GM19372 (cell line): ENCODE measurements around the gene GMPPA.

Experiments
- ATAC-seq: cut with Tn5 transposase; IDR thresholded peaks from one replicate; pipeline ENCODE4 v1.9.1; 2021; ENCODE audit warnings: mild to moderate bottlenecking, low read depth, moderate library complexity; ENCODE audit not compliant: unreplicated experiment

The GMPPA gene

DNA sequence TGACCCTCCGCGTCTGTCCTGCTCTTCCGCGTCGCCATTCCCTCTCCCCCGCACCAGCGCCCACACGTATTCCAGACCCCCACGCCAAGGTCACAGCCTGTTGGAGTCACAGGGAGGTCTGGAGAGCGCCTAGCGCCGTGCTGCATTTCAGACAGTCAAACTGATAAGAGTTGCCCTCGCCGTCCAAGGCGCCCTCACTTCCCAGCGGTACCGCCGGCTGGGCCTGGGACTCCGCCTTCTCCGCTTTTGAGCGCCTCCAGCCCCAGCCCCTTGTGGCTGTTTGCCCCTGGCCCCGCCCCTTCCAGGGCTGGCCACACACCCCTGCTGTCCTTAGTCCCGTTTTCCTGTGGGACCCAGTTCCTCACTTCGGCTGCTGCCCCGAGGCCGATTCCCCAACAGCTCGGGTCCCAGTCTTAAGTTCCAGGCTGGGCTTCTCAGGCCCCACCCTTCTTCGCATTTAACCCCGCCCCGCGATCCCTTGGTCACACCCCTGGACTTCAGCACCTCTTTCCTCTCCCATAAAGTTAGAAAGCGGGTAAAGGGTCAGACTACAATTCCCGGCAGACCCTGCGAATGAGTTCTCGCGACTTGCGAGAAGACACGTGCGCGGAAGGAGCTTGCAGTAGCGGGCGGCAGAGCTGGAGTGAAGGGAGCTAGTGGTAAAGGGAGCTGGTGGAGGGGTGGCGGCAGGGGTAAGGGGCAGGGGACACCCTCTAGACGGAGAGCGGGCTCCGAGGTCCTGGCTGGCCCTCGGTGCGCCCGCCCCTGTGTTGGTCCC lies at the start of gene GMPPA:
GMPPA (plus strand) TSS at position 612 of the 778 bp plus-strand sequence. CDS start 1,085 bp downstream, outside the sequence.
- peak; percentile 89 for ATAC-seq

DNA sequence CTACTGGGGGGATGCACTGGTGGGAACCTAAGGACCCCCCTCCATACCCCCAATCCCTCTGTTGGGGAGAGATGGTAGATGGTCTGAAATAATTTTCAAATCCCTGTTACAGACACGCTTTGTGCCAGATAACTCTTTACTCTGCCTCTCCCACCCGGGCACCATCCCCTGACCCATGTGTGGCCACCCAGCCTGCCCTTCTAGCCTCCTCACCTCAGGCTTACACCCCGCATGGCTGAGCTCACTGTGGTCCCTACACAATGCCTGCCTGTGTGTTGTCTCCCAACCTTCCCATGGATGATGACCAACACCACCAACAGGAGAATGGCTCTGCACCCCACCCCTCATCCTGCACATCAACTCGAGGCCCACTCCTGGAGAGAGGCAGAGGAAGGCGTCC lies 49.1 kb upstream of the GMPPA start:
- no peak for ATAC-seq

DNA sequence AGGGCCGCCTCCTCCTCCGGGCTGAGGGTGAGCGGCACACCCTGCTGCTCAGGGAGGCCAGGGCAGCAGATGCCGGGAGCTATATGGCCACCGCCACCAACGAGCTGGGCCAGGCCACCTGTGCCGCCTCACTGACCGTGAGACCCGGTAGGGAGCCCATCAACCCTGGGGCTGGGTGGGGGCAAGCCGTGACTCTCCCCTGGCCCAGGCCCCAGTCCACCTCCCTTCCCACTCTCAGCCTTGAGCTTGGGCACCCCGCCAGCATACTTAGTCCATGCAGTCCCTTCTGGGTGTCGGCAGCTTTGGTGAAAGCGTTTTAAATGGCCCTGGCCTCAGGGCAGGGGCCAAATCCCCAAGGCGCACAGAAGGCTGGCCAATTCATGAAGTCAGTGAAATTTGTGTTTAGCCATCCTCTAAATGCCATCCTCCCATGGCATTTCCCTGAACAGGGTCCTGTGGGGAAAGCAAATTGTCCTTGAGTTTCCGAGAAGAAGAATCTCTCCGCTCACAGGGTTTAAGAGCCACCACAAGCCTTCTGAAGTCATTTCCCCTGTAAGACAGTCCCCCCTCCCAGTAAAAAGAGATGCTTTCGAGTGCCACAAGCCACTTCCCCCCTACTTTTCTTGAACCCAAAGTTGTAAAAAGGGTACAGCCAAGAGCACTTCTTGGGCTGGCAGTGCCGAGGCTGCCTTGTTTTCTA lies 46.9 kb upstream of the GMPPA start:
- no peak for ATAC-seq

DNA sequence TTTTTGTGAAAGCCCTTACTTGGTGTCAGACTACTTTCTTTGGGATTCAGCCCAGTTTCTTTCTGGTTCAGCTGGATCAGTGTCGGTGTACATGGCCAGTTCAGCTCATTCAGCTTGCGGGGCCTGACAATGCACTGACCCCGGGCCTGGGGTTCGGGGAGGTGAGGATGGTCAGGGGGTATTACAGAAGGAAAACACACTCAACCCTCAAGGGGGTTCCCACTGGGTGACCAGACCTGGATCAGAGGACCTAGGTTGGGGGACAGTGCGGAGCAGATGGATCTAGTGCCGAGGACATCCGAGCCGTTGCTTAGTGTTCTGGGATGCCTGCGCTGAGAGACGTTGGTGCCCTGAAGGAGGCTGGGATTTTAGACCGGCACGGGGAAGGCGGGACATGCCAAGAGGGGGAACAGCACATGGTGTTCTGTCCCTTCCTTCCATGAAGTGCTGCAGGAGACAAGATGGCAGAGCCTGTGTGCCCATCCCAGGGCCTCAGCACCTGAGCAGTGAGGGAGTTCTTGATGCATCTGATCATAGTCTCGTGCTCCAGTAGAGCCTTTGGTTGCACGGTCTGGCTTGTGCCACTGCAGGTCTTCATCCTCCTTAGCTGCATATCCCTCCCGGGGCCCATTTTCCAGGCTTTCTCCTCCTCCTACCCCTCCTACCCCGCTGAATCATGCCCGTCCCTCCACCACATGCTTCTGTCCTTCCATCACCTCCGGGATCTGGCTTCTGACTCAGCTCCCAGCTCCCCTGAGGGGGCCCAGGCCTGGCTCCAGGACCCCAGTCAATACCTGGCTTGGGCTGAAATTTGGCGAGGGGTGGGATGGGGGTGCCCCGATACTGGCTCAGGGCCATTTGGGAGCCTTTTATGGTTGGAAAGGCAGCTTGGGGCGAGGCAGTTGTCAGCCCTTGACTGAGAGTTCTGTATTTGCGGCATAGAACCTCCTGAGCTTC lies 46.1 kb upstream of the GMPPA start:
- ATAC-seq = no peak

DNA sequence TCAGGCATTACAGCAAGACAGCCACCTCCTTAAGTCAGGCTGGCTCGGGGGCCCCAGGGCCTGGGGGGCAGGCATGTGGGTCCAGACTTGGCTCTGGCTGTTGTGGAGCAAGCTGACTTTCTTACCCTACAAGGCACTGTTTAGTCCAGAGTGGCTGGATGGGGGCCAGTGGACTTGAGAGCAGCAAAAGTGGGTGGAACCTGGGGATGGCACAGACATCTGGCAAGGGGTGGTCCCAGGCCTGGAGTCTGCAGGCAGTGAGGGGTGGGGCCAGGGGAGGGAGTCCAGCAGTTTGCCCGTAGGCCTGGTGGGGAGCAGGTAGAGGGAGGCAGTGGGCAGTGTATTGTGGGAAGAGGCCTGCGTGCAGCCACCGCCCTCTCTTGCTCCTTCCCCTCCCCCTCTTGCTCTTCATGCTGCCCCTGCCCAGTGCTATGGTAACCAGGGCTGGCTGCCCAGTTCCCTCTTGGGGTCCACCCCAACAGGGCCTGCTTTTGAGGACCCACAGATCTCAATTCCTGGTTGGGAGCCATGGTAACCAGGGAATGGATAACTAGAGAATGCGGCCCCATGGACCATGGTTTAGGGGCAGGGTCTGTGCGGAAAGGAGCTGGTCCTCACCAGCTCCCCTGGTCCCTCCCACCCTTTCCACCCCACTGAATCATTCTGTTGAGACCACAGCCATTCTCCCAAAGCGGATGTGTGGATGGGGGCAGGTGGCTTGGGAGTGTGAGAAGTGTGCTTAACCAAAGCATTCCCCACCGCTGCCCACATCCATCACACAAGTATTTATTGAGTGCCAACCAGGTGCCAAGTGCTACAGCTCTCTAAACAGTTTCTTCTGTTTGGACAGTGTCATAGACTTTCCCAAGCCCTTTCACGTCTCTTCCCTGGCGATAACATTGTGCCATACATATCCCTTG lies 44.8 kb upstream of the GMPPA start:
- ATAC-seq = no peak

DNA sequence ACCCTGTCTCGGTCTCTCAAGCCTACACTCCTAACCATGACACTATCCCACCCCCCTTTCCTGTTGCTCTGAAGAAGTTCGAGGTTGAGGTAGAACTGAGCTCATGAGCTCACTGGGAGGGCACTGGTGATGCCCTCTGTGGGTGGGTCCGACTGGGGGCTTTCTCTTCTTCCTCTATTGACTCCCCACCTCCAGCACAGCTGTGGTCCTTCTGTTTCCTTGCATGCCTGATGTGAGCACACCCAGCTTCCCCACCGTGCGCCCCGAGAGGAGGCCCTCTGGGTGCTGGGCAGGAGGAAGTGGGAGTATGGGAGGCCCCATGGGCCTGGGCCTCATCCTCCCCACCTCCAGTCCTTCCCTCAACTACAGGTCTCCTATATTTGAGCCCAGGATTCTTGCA lies 43.1 kb upstream of the GMPPA start:
- no peak for ATAC-seq

DNA sequence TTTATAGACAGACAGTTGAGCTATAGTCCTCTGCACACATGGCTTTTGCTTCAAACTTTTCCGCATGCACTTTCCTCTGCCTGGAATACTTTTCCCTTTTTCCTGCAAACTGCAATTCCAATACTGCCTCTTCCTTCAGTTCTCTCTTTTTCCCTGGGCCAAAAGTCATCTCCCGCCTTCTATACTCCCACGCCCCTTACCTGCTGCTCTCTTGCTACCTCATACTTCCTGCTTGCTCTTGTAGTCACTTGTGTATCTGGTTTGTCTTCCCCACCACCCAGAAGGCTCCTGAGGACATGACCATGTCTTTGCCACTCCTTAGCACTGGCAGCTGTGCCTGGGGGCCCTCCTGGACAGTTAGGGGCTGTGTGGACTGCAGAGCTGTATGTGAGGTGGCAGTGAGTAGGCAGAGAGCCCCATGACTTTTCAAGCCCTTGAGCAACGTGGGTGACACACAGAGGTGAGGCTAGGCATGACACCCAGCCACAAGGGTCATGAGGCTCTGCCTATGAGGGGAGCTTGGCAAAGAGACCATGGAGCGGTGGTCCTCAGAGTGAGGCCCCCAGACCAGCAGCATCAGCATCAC lies 40.8 kb upstream of the GMPPA start:
- no peak for ATAC-seq

DNA sequence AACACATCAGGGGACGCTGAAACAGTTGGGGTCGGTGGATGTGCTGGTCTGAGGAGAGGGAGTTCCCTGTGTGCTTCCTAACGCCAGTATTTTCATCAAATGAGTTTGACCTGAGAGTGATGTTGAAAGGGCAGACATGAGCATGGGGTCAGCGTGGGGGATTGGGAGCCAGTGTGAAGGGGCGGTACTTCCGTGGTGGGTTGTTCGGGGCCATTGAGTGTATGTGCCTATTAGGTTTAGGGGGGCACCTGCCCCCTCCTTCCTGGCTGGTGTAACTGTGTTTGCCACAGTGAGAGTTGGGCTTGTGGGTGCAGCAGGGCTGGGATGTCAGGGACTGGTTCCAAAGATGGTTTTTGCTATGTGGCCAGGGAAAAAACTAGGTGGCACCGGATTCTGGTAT lies 39.7 kb upstream of the GMPPA start:
- no peak for ATAC-seq

DNA sequence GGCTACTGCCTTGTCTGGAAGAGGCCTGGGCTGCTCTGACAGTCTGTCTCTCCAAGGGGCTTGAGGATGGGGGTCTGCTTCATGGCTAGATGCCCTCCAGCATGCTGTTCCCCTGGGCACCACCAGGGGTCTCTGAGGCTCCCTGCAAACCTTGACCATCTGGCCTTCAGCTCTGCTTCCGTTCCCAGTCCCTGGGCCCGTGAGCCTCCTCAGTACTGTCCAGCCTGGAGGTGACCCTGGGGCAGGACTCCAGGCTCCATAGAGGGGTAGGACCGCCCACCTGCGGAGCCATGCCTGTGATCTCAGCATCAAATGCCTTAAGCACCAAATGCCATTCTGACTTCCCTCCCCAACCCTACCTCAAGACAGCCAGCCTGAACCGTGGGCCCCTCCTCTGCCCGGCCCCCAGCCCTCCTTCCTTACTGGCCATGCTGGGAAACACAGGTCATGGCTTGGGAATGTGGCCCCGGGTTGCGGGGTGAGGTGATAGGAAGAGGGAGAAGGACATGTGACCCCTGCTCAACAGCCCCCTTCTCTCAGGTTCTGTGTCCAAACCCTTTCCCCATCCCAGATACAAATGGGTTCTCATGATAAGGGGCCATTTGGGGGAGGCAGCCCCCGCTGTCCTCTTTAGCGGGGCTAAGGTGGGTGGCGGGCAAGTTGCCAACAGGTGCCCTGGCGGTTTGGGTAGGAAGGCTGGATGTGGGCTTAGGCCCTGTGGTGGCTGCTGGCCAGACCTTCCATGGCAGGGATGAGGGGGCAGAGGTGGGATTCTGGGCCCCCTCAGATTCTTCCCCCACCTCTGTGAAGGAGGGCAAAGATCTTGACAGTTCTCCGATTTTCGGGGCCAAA lies 39.0 kb upstream of the GMPPA start:
- ATAC-seq = peak; percentile 75

DNA sequence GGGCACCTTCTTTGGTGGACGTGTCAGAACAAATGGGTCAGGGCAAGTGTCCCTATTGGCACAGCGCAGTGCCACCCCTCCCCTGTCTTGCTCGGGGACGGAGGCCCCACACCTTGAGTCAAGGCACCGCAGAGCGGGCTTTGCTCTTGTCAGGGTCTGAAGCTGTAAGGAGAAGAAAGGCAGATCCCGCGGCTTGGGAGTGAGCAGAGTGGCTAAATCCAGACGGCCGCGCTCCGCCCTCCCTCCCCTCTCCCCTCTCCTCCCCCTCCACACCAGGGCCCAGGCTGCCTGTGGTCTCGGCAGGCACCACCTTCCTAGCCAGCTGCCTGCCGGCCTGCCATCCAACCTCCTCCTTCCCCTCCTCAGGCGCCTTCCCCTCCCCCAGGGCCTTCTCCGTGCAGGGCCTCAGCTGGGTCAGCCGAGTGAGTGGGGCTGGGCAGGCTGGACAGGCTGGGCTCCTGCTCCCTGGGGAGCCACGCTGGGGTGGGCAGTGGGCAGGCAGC lies 38.2 kb upstream of the GMPPA start:
- ATAC-seq = no peak

DNA sequence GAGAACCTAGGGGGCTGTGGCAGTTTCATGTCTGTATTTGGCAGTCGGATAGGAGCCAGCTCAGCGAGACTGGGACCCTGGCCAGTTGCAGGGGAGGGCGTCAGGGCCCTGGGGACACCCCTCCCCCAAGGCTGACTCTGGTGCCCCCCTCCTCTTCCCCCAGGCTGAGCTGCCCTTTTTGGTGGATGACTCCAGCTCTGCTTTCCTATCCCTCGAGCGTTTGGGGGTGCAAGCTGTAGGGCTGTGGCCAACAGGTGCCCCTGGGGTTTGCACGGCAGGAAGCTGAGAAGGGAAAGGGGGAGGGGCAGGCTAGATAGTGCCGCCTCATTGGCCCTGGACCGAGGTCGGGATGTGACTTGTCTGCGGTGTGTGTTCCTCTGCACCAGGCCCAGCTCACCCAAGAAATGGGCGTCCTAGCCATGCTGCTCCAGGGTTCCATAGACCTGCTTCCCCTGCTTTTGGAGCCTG lies 37.6 kb upstream of the GMPPA start:
- ATAC-seq = no peak

DNA sequence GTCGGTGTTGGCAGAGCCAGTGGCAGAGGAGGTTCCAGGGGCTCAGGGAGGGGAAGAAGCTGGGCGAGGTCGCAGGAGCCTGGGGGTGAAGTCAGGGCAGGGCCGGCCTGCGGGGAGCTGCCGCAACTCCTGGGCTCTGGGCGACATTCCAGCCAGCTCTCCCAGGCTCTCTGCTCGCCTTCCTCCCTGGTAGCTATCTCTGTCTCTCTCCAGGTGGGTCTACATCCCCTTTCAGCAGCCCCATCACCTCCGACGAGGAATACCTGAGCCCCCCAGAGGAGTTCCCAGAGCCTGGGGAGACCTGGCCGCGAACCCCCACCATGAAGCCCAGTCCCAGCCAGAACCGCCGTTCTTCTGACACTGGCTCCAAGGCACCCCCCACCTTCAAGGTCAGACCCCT lies 37.0 kb upstream of the GMPPA start:
- ATAC-seq = no peak

DNA sequence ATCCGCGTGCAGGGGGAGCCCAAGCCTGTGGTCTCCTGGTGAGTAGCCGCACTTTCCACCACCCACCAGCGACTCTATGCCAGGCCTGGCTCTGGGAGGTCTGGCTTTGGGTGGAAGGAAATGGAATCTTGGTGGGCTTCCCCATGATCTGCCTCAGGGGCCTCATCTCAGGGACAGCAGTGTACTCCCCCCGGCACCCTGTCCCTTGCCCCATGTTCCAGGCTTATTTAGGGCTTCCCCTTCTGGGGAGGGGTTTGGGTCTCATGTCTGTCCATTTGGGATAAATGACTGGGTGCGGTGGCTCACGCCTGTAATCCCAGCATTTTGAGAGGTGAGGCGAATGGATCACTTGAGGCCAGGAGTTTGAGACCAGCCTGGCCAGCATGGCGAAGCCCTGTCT lies 36.3 kb upstream of the GMPPA start:
- no peak for ATAC-seq

DNA sequence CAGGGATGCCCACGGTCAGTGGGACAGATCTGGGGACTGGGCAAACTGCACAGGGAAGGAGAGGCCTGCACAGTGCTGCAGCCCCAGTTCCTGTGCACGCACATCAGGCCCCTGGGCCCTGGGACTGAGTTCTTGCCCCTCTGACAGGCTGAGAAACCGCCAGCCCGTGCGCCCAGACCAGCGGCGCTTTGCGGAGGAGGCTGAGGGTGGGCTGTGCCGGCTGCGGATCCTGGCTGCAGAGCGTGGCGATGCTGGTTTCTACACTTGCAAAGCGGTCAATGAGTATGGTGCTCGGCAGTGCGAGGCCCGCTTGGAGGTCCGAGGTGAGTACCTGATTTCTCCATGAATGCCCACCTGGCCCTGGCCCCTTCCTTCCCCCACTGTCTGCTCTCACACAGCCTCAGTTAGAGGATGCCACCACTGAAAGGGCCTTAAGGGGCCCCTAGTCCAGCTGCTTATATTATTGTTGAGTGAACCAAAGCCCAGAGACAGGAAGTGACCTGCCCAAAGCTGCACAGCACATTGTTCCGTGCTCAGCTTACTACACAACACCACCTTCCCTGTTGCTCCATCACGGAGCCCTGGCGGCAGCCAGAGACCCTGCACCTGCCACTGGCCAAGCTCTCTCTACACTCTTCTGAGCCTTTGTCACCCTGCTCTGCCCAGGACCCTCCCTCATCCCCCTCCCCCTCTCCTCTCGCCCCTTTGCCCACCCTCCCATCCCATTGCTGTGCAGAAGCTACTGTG lies 34.2 kb upstream of the GMPPA start:
- no peak for ATAC-seq

DNA sequence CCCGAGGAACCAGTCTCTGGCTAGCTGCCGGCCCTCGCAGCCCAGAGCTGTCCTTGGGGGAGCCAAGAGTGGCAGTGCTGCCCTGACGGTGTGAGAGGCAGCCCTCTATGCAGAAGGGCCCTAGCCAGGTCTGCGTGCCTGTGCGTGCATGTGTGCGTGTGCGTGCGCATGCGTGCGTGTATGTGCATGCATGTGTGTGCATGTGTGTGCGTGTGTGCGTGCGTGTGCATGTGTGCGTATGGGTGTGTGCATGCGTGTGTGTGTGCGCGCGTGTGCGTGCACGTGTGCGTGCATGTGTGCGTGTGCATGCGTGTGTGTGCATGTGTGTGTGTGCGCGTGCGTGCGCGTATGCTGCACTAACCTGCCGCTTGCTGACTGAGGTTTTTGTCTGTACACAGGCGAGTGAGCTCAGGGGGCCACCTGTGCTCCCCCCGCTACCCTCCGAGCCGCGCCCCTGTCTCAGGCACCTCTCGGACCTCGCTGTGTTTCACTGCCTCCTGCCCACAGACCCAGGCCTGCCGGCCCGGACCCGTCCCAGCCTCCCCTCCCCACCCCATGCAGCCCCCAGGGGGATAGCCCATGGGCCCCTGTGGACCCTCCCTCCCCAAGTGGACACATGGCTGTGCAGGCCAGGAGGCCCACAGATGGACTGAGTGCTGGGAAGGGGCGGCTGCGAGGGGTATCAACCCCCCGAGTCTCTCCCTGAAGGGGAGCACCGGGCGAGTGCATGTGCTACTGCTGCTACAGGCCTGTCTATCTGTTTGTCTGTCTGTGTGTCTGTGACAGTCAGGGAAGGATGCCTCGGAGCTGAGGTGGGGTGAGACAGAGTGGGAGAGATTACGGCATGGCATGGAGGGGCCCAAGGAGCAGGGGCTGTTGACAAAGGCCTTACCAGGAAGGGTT lies 32.8 kb upstream of the GMPPA start:
- ATAC-seq = no peak

DNA sequence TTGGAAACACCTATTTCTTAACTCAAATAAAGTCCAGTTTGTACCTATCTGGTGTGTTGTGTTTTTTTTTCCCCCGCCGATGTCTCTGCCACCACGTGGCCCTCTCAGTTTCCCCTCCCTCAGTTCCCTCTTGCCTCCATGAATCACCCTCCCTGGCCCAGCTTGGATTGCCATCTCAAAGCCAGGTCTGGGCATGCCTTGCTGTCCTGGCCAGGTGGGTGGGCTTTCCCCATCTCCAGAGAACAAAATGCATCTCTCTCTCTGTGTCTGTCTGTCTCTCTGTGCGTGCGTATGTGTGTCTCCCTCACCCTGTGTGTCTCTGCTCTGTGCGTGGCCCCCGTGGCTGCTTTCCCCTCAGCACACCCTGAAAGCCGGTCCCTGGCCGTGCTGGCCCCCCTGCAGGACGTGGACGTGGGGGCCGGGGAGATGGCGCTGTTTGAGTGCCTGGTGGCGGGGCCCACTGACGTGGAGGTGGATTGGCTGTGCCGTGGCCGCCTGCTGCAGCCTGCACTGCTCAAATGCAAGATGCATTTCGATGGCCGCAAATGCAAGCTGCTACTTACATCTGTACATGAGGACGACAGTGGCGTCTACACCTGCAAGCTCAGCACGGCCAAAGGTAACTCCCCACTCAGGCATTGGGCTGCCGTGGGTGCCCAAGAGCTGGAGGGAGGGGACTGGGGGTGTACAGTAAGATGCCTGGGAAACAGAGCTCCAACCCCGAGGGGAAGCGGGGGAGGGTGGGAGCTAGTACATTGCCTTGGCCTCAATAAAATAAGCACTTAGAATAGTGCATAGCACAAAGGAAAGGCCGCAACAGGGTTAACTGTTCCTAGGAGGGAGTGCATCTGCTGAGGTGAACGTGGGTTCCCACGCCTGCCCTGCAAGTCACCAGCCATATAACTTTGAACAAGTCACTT lies 31.6 kb upstream of the GMPPA start:
- no peak for ATAC-seq
